GM13976 (cell line): Measurements from ENCODE around the gene PRELID1.

Source experiments
- DNase-seq: peaks from one replicate; pipeline ENCODE4 v3.0.0; 2012; ENCODE audit warnings: low spot score
- in situ Hi-C: fragments of 300-500 bp; cut with MboI; formaldehyde crosslinking; loops from one replicate; pipeline ENCODE4 v1.12.0; 2022; ENCODE audit warnings: low sequenced_read_pairs, mixed read lengths, inconsistent platforms; ENCODE audit not compliant: unreplicated experiment
- TF ChIP-seq, protein P1 (sequence below): IDR thresholded peaks from 2 replicates; pipeline ENCODE4 v1.5.1; 2012; ENCODE audit warnings: borderline replicate concordance, mild to moderate bottlenecking; ENCODE audit not compliant: insufficient read depth; ENCODE audit errors: extremely low read depth, missing control alignments, control extremely low read depth

The PRELID1 gene

DNA sequence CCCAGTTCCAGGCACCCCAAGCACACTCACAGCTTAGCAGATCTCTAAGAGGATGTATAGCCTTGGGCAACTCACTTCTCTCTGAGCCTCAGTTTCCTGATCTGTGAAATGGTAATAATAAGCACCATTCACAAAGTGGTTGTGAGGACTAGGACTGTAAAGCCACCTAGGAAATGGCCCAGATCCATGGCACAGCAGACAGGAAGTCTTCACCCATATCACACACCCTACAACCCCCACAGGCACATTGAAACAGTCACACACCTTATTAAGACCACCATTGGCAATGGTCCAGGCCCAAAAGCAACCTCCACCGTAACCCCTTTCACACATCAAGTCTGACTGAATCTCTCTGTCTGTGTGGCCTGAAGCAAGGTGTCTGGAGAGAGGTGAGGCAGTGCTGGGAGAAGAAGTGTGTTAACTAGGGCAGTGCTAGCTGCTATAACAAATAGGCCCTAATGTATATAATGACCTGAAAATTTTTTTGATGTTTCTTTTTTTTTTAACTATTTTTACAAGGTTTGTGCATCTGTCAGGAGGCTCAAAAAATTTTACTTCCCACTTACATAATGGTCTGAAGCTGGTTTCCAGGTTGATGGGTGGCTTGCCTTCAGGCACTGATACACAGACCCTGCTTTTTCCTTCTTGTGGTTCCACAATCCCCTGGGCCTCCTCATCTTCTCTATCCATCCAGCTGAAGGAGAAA lies 51.7 kb downstream of the PRELID1 start:
- in situ Hi-C loops, result no loop called here
- no peak for DNase-seq
- TF ChIP-seq, protein P1, sequence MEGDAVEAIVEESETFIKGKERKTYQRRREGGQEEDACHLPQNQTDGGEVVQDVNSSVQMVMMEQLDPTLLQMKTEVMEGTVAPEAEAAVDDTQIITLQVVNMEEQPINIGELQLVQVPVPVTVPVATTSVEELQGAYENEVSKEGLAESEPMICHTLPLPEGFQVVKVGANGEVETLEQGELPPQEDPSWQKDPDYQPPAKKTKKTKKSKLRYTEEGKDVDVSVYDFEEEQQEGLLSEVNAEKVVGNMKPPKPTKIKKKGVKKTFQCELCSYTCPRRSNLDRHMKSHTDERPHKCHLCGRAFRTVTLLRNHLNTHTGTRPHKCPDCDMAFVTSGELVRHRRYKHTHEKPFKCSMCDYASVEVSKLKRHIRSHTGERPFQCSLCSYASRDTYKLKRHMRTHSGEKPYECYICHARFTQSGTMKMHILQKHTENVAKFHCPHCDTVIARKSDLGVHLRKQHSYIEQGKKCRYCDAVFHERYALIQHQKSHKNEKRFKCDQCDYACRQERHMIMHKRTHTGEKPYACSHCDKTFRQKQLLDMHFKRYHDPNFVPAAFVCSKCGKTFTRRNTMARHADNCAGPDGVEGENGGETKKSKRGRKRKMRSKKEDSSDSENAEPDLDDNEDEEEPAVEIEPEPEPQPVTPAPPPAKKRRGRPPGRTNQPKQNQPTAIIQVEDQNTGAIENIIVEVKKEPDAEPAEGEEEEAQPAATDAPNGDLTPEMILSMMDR, result no peak

DNA sequence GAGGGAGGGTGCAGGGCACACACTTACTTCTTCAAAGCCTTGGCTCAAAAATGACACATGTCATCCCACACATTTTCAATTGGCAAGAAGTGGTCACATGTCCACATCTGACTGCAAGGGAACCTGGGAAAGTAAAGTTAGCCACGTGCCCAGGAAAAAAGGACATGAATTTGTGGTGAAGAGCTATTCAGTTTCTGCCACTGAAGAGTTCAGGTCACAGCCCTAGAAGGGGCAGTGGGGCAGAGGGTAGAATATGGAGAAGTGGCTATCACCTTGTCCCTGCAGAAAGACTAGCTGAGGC lies 52.2 kb downstream of the PRELID1 start:
- no peak for DNase-seq
- TF ChIP-seq, protein P1, result no peak
- in situ Hi-C loops, result no loop called here
